HG02870 (cell line): ENCODE data around the gene TCL1A.
"Not testable (repeated sequence)": the region's sequence is repeated elsewhere in the genome, so short reads cannot be mapped to it uniquely, and the experiment has no call there.

Experiments
- ATAC-seq: cut with Tn5 transposase; IDR thresholded peaks from one replicate; pipeline ENCODE4 v1.9.1; 2021; ENCODE audit warnings: mild to moderate bottlenecking, moderate library complexity; ENCODE audit not compliant: unreplicated experiment

Gene TCL1A, protein sequence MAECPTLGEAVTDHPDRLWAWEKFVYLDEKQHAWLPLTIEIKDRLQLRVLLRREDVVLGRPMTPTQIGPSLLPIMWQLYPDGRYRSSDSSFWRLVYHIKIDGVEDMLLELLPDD

DNA sequence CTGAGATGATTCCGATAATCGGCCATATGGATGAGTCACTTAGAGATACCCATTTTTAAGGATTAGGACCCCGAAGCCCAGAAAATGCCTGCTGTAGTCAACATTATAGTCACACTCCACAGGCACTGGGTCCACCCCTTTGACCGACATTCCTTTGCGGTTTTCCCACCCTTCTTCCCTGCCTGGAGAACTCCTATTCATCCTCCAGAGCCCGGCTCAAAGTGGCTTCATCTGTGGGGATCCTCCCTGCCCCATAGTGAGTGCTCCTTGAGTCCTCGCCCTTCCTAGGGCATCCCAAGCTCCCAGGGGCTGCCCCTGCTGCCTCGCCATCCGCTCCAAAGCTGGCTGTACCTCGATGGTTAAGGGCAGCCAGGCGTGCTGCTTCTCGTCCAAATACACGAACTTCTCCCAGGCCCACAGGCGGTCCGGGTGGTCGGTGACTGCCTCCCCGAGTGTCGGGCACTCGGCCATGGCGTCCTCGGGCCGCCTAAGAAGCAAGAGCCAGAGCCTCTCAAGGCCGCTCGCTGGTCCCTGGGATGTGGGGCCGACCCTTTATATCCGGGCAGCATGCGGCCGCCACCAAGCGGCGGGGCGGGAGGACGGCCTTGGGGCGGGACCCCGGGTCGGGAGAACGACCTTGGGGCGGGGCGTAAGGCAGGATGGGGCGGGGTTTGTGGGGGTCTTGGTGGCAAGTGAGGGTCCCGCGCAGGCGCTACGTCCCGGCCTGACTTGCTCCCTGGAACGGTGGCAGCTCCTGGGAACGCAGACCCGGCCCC is at the start of gene TCL1A:
TCL1A (minus strand) TSS at position 530 of the 776 bp plus-strand sequence; CDS start at position 471, 59 bp downstream.
- ATAC-seq: peak; percentile 65

DNA sequence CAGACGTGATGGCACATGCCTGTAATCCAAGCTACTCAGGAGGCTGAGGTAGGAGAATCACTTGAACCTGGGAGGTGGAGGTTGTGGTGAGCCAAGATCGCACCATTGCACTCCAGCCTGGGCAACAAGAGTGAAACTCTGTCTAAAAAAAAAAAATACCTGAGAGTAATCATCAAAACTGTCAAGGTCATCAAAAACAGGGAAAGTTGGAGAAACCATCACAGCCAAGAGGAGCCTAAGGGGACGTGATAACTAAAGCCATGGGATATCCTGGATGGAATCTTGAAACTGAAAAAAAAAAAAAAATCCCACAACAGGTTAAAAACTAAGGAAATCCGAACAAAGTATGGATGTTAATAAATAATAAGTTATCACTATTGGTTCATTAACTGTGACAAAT is 49.1 kb upstream of the TCL1A start:
- ATAC-seq: not testable (repeated sequence)

DNA sequence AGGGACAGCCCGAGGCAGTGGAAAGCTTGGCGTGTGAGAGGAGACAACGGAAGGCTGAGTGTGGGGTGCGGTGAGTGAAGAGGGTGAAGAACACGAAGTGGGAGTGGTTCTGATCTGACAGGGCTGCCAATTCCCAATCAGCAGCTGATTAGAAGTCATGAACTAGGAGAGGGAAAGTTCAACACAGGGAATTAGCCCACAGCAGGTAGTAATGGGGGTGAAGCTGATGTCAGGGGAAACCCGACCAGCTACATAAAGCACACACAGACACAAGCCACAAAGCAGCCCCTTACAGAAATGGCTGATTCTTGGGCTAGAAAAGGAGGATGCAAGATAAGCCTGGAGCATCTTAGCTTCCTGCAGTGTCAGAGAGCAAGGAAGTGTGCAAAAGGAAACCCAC is 47.5 kb upstream of the TCL1A start:
- no peak for ATAC-seq

DNA sequence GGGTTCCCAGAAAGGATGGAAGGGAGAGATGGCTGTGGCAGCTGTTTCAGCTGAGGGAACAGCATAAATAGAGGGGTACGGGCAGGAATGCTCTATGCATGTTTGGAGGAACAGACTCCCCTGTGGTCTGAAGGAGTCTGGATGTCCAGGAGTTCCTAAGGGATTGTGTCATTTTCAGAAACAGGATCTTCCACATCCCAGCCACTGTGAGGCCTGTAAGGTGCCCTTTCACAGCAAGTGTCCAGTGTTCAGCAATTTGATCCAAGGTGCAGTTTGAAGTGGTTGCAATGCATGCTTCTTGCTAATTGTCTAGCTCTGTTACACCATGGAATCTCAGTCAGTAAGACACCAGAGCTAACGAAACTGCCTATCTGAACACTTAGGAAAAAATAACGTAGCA is 46.7 kb upstream of the TCL1A start:
- no peak for ATAC-seq

DNA sequence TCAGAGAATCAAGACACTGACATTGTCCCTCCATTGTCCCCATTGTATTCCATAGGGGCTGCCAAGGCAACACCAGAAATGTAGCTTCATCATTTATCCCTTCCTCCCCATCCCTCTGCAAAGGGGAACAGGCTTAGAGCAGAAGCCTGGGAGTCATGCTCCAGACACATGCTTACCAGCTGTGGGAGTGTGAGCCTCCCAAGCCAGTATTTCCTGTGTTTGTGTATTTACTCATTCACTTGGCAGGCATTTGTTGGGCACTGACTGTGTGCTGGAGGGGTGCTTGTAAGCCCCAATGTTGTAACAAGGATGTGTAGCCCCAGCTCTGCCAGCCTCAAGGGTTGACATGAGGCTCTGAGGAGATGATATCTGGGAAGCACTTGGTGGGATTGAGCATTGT is 46.0 kb upstream of the TCL1A start:
- no peak for ATAC-seq

DNA sequence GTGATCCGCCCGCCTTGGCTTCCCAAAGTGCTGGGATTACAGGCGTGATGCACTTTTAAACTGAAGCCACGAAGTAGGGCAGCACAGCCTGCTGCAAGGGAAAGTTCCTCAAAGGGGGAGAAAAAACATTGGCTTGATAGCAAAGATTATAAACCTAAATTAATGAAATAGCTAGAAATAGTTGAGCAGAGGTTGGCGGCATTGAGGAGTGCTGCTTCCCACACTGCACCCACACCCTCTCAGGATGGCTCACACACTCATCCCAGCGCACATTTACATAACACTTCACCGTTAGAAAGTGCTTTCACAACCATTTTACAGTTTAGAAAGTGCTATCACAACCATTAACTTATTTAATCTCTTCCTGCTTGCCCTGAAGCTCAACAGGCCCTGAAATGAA is 44.4 kb upstream of the TCL1A start:
- no peak for ATAC-seq

DNA sequence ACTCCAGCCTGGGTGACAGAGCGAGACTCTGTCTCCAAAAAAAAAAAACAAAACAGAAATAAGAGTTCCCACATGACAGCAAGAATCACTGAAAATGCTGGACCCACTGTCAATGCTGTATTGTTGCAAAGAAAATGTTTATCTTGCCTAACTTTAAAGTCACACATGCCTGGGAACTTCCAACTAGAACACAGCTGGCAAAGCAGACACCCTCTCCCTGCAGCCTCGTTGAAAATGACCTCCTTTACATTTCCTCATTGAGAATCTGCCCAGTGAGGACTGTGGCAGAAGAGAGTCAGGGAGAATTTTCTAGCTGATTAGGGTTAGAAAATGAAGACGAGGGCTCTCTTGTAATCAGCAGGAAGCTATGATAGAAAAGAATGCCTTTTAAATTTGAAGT is 42.8 kb upstream of the TCL1A start:
- no peak for ATAC-seq

DNA sequence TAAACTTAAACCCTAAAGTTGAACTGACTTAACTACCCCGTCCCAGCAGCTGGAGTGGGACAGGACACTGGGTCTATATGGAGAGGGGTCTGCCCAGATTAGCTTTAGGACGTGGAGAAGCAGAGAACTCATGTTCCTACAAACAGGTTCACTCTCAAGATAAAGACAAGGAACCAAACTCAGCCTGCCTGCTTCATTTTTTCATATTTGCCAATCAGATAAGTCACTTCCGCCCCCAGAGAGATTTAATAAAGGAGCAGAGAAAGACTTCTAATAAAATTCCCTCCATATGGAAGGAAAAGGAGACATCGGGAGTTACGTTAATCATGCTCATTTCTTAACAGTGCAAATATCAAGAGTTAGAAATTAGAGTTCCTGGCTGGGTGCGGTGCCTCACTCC is 42.2 kb upstream of the TCL1A start:
- ATAC-seq: no peak

DNA sequence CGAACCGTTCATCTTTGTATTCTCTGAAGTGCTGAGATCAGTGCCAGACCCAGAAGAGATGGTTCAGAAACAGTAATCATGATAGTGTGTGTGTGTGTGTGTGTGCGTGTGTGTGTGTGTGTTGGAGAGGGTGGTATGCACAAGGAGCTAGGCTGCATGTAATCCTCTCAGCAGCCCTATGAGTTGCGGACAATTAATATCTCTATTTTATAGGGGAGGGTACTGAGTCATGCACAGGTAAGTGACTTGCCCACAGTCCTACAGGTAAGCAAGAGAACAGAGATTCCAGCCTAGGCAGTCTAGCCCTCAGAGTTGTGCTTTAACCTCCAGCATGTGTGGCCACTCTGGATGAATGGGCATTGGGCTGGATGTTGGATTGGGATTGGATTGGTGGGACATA is 27.9 kb upstream of the TCL1A start:
- no peak for ATAC-seq

DNA sequence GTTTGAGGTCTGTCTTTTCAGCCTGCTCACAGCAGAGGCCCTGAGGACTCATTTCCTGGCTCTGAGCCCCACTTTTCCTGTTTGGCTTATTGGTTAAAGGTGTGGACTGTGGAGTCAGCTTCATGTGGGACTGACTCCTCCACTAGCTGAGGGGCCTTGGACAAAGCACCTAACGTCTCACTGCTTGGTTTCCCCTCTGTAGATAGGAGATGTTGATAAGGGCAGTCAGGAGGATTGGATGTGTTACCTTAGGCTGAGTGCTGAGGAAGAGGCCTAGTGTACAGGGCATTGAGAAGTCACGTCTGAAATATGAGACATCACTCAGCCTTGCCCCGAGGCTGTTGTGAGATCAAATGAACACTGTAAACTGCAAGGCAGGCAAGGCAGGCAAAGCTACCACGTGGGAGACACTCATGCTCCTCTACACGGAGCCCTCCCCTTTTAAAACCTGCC is 27.1 kb upstream of the TCL1A start:
- no peak for ATAC-seq

DNA sequence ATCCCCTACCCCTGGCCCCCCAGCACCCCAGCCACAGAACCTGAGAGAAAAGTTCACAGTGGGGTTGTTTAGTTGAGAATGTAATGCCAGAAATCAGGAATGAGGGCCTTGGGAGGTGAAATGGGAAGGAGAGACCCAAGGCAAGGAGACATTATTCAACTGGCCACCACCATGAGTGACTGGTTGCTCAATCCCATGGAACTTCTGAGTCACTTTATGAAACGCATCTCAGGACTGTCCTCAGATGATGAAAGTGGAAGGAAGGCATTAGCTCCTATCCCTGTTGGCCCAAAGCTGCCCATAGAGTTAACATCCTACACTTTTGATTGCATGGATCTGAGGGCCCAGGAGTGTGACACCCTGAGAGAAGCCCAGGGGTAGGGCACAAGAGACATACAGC is 25.4 kb upstream of the TCL1A start:
- ATAC-seq: no peak

DNA sequence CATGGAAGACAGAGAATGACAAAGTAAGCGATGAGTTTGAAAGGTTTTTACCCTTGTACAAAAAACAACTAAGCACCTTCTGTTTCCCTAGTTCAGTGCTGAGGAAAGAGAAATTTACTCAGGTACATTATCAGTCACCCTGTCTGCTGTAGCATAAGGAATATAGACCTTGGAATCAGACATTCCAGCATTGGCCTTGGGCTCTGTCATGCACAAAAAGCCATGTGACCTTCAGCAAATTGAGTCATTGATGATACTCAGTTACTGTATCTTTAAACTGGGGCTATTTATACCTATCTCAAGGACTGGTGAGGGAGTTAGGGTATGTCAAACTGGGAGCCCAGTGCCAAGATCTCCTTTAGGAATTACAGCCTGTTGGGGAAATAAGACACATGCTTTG is 19.3 kb upstream of the TCL1A start:
- ATAC-seq: no peak

DNA sequence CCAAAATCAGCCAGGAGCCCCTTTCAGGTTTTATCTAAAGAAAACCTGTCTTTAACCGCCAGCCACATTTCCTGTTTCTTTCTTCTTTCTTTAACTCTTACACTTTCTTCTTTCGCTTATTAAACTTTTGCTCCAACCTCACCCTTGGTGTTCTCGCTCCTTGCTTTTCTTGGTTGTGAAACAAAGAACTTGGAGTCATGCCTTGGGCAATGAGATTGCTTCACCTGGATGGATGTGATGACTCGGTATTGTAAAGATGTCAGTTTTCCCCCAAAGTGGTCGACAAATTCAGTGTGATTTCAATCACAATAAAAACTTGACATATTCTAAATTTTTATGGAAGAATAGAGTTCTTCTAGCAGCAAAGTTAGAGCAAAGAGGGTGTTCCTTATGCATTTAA is 16.2 kb upstream of the TCL1A start:
- no peak for ATAC-seq

DNA sequence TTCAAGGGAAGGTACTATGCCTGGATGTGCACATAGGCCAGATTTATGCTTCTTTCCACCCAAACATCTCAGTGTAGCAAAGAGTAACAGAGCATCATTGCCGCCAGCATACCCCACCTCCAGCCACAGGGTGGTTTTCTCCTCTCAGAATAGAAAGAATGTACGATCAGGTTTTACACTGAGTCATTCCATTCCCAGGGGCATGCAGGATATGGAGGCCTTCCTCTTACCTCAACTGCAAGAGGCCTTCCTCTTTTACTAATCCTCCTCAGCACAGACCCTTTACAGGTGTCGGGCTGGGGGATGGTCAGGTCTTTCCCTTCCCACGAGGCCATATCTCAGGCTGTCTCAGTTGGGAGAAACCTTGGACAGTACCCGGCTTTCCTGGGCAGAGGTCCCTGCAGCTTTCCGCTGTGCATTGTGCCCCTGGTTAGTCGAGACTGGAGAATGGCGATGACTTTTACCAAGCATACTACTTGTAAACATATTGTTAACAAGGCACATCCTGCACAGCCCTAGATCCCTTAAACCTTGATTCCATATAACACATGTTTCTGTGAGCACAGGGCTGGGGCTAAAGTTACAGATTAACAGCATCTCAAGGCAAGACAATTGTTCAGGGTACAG is 15.6 kb upstream of the TCL1A start:
- ATAC-seq: peak; percentile 48

DNA sequence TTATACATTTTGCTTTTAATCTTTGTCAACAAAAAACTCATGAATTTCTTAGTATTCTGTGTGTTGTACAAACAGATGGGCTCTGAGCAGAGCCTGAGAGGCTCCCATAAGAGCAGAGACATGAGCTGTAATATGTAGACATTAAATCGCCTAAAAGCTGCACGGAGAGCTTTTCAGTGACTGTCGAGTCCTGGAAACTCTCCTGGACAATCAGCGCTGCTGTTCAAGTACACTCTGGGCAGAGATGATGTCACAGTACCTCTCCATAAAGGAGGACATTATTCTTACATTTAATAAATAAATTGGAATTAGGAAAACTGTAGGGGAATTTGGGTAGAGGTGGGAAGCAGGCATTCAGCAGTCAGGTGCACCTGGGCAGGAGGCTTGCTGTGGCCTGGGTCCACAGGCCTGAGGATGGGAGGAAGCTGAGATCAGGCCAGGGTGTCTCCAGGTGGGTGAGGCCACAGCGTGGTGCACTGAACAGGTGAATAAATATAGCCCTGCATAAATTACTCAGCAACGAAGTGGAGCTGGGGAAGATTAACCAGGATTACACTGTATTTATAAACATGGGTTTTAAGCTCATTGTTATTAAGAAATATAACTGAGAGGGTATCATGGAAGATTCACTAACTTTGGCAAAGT is 13.3 kb upstream of the TCL1A start:
- ATAC-seq: no peak

DNA sequence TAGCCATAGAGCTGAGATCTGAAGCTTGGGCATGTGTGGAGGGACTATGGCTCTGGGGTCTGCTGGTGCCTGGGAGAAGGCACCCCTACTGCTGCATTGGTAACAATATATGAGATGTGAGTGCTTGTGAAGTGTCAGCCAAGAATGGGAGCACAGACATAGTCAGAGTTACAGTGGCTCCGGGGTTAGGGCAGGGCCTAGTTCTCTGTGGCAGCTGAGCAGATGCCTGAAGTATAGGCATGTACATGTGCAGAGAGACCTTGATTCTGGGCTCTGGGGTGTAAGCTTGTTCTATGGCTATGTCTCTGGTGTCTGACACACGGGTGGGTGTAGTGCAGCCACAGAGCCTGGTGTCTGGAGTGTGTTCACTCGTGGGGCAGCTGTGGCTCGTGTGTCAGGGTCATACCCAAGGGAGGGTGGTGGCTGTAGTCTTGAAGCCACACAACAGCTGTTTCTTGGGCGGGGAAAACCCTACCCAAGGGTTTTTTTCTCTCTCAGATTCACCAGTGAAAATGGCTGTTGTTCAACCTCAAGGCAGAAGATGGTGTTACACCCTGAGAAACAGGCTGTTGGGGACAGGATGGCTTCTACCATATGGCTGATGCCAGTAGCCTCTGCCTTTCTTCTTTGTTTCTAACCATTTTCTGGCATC is 11.9 kb upstream of the TCL1A start:
- ATAC-seq: peak; percentile 87

DNA sequence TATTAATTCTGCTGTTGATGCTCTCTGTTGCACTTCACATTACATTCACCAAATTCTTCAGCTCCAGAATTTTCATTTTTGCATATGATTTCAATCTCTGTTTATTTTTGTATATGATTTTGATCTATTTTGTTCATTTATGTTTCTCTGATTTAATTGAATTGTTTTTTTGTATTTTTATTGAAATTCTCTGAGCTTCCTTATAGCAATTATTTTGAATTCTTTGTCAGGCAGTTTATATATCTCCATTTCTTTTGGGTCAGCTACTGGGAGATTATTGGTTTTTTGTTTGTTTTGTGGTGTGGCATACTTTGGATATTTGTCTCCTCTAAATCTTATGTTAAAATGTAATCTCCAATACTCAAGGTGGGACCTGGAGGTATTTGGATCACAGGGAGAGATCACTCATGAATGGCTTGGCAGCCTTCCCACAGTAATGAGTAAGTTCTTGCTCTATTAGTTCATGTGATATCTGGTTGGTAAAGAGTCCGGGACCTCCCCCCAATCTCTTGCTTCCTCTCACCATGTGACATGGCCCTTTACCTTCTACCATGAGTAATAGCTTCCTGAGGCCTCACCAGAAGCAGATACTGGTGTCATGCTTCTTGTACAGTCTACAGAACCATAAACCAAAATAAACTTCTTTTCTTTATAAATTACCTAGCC is 8.7 kb upstream of the TCL1A start:
- no peak for ATAC-seq

DNA sequence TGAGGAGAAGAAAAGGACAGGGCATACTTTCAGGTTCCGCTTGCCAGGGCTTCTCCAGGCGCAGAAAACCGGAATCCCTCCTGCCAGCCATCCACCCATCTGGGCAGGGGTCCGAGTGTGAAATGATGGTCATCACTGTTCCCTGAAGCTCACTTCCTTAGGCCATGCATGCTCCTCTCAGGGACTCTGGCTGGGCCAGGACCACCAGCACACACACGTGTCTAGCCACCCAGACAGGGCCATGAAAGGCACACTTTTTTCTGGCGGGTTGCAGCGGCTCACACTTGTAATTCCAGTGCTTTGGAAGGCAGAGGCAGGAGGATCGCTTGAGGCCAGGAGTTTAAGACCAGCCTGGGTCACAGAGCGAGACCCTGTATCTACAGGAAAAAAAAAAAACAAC is 1.5 kb downstream of the TCL1A start:
- no peak for ATAC-seq

DNA sequence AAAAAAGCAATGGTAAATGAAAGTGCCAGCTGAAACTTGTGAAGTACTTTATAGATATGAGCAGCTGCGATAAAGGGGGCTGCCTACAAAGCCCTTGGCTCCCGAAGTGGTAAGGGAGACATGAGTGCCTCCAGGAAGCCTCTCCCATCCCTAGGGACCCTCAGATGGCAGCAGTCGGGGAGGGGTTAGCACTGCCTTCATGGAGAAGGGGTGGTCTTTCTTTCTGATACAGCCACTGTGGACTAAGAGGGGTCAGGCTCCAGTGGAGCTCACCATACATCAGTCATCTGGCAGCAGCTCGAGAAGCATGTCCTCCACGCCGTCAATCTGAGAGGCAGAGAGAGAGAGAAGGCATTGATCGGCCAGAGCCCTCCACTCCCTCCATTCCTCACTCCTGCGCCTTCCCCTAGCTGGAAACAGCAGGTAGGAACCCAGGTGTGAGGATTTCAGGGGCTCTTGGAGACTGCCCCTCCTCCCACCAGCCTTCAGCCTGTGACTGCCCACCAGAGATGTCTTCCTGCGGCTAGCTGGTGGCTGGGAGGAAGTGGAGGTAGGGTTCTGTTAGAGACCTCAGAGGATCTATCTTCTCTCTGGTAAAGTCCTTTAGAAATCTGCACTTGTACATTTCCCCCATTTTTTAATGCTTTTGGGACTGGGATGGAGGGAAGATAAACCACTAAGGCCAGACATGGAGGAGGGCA is 2.3 kb downstream of the TCL1A start:
- ATAC-seq: no peak

DNA sequence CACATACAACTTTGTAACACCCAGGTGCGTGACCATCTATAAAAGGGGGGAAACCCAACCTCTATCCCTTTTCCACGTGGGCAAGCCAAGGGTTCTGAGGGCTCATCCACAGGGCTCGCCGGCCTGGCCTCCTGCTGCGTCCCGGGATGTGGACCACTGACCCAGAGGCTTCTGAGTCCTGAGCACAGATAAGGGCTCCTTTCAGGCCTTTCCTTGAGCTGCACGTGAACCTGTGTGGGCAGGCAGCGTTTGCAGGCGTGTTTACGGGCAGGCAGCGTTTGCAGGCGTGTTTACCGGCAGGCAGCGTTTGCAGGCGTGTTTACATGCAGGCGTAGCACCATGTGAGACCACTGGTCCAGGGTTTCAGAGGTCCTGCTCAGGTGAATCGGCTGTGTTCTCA is 3.8 kb downstream of the TCL1A start:
- no peak for ATAC-seq
